Muscle of arm (tissue), 12 donors: ENCODE measurements around the gene PPM1L. TPM values are rescaled to one million over a fixed set of nuclear protein-coding genes. Genes with fewer than 3 reads are reported as not detected.

Experiments used
- DNase-seq: peaks from one replicate; pipeline ENCODE4 v3.0.0-alpha.2; 2013
- polyA plus RNA-seq, 12 donors: library from polyadenylated mRNA; unstranded; fragments of 120-200 nt; gene quantifications; one replicate each; pipeline ENCODE4 v1.2.1, GENCODE V29; 2013; ENCODE audit not compliant: insufficient read length in 12 of 12

The PPM1L gene
- polyA plus RNA-seq, 12 donors, result 7.3 to 14.3 (median 11.3) TPM; not detected in 1

DNA sequence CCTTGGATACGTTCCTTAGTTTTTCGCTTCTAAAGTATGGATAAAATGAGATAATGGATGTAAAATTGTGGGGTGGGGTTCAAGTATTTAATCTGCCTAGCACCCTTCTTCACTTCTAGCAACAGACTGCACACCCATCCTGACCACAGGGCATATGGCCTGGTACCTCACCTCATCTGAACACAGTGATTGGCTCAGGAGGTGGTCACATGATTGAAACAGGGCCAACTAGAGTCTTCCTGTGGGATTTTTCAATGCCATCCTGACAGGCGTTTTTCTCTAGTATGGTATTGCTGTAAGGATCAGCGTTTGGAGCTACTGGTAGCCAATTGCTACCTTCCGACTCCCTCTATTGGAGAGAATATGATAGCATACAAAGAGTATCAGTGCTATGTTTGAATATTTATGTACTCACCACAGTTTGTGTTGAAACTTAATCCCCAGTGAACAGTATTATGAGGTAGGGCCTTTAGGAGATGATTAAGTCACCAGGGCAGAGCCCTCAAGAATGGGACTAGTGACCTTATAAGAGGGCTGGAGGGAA is 172.2 kb downstream of the PPM1L start:
- DNase-seq, result no peak

DNA sequence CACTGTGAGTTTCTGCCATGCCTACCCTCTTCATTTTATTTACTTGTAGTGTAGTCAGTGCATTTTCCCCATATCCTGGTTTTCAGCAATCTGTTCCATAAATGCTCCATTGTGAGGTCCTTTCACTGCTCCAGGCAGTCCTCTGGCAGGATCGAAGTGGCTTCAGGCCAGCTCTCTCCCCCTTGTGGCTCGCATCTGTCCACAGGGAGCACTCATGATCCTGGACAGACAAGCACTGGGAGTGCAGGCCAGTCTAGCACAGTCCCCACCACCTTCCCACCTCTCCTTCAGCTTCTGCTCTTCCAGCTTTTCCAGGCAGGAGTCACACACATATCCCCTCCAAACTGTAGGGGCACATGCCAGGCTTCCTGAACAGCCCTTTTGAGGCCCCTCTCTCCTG is 173.6 kb downstream of the PPM1L start:
- DNase-seq, result no peak

DNA sequence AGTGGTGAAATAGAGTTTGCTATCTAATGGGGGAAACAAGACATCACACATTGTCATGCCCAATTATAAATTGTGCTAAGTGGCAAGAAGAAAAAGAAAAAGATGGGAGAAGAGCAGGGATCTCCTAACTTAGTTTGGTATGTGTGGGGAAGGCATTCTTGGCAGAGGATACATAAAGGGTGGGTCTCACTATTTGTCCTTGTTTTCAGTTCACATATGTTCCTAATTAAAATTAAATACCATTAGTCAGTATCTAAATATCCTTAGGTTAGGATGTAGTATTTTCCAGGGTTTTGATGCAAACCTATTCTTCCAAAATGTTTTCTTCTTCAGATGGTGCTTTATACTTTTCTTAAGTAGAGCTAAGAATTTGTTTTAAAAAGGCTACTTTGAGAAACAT is 175.4 kb downstream of the PPM1L start:
- DNase-seq, result peak; percentile 19

DNA sequence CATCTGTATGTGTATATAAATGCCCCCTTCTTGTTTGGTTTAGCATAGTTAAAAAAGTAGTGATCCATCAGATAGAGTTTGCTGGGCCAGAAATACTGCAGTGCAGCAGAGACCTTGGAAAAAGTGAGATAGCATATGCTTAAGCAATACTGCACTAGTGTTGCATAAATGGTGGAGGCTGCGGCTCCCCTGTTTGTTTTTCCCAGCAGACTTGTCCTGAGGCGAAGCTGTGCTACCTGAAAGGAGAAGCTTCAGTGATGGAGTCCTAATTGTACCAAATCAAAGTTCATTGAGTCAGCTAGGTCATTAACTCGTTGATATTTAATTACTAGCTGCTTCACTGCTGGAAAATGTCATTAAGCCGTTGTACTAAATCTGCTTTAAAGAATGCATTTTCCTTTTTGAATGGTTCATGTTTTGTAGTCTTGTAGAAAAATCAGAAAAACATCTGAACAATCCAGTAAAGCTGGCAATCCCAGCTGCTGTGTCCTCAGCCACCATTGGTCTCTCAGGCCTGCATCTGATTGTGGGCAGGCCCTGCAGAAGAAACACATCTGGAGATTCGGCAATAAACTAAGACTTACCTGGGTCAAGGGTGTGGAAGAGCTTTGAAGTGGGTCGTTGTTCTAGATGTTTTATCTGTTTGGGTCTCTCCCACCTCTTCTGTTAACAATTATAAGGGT is 179.5 kb downstream of the PPM1L start:
- DNase-seq, result no peak

DNA sequence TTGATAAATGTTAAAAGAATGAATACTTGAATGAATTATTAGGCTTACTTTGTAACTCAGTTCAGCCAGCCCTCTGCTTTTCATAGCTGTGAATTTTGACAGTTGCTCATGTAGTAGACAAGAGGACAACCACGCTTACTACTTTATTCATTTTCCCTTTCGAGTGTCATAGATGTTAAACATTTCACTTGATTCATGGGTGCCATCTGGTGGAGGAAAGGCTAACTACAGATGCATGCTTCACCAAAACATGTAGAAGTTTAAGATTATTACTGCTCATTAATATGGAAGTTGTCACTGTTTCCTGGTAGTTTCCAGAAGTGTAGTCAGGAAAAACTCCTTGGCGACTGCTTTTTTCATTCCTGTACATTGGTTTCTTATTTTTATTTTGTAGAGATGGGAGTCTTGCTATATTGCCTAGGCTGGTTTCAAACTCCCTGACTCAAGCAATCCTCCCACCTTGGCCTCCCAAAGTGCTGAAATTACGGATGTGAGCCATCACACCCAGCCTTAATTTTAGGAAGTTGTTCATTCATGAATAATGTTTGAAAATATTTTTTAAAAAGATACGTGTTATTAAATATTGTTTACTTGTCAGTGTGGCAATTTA is 186.0 kb downstream of the PPM1L start:
- DNase-seq, result peak; percentile 83

DNA sequence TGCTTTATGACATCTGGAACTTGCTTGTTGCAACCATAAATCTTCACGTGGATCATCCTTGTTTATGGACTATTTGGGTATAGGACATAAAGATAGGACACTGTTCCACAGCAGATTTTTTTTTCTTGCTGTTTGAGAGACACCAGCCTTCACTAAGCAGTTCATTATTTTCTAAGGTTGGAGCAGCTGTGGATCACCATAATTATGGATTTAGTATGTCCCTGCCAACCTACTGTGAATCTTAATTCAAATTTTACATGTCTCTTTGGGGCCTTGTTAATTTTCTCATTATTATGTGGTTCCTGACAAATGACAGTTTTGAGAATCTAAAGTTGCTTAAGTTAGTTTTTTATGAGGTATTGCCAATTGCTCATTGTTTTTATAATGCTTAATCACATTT is 188.0 kb downstream of the PPM1L start:
- DNase-seq, result no peak

DNA sequence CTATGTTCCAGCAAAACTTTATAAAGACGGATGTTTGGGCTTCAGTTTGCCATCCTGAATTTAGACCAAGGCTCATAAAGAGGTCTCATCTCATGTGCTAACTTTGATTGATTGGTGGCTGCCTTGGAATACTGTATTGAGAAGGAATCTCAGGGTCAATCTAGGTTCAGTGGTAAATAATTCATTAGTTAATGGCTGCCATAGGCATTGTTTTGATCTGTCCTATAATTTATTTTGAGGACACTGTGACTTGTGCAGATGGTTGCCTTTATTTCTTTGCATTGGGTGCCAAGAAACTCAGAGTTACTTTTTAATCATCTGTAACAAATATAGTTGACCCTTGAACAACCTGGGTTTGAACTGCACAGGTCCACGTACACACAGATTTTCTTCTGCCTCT is 189.3 kb downstream of the PPM1L start:
- DNase-seq, result no peak

DNA sequence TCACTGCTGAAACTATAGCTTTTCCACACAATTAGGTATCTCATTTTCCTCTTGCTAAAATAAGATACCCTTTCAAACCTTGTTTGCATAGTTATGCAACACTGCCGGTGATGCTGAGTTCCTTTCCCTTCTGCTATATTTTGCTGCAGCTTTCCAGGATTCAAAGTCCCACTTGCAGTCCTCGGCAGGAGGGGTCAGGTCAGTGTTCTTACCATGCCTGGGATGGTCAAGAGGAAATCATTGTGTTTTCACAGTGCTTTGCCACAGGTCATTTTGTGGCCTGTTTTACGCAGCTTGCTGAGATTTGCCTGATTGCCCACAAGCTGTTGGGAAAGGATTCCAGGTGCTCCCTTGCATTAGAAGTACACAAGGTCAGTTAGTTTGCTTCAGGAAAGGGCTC is 192.2 kb downstream of the PPM1L start:
- no peak for DNase-seq

DNA sequence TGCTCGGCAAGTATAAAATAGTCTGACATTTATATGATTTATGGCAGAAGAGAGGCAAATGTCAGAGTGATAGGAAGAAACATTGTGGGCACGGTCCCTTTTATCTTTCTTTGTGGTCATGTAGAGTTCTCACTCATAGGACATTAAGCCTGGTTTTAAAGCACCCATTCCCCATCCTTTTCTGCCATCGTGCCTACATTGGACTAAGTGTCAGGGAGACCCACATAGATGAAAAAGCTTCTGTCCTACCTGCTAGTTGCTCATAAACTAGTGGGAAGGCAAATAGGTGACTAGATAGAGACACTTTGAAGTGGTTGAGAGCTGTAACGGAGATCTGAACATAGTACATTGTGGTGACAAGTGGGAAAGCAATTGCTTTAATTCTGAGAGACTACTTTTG is 193.4 kb downstream of the PPM1L start:
- no peak for DNase-seq

DNA sequence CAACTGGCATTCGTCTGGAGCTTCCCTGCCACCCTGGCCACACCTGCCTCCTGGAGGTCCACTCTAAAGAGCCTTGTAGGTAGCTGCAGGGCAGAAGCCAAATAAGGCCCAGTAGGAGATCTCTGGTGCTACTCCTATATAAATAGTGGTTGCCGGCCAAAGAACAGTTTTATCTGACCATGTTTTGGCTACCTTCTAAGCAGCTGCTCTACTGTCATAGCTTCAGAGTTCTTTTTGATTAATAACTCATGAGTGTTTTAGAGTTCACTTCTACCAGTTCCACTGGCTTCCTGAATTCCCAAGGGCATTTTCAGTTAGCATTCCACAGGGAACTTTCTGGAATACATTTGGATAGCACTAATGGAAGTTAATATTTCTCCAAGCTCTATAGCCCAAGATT is 194.5 kb downstream of the PPM1L start:
- no peak for DNase-seq

DNA sequence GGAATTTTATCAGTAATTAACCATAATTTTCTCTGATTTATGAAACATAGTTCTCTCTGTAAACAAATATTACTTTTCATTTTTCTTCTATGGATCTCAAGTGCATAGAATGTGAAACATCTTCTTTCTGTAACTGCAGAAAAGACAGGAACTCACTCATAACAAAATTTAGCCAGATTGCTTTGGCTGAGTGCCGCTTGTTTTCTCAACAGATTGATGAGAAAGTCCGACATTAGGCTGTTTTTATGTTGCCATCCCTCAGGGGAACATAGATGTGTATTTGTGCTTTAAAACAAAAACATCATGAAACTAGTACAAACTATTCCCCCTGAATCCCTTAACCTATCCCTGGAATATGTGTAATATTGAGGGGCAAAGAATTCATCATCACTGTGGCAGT is 194.9 kb downstream of the PPM1L start:
- DNase-seq, result no peak

DNA sequence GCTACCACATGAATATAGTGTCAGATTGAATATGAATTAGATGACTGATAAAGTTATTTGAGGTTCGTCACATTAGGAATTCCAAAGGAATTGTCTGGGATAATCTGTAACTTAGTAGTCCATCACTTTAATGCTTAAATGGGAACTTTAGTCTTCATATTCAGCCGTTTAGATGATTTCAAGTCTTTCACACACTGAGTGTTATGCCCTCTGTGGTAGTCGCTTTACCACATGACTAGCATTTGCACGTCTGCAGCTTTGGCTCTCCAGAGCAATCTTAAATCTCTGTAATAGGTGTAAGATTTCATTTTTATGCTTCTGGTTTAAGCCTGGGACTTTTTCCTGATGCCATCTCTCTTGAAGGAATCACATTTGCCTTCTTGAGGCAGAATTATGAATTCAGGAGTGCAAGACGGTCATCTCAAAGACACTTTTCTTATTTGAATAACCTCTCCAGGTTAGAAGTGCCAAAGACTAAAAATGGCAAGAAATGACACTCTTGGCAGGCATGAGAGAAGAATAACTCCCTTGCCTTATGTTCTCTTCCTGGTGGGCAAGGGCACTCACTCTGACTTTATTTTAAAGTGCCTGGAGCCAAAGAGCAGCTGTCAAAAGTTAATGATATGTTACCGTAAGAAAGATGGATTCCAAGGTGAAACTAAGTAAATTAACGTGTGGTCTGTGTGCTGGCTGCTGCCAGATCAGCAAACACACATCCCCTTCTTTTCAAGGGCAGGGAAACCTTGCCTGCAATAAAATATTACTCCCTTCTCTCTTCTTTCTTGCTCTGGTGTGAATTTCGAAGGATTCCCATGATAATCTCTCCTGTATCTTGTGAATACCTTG is 195.8 kb downstream of the PPM1L start:
- DNase-seq, result no peak

DNA sequence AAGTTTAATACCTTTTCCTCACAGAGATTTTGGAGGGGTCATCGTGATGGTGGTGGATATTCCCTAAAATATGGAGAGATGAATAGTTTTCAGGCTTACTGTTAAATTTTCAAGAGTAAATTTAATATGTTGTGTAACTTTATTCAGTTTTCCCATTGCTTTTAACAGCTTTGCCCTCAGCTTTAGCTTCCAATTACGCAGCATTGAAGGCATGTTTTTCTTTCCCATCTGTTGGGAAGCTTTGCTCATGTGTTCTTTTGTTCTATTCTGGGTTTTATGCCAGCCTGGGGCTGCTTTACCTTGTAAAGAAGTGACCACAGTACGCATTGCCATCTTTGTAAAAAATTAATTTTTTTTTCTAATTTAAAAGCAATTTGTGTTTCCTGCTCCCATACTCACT is 197.7 kb downstream of the PPM1L start:
- no peak for DNase-seq

DNA sequence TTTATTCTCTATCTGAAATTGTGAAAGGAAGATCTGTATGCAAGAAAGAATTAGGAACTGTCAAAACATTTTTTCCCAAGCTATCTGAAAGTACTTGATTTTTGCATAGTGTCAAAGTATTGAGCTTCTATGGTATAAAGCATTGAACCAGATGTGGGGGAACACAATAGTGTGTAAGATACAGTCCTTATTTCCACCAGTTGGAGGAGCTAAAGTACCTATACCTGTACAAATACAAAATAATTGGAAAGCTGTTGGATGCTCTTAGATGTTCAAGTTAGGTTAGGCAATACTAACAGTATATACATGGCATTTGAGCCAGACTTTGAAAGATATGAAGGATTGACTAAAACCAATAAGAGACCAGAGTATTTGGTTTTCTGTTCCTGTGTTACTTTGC is 200.8 kb downstream of the PPM1L start:
- DNase-seq, result no peak

DNA sequence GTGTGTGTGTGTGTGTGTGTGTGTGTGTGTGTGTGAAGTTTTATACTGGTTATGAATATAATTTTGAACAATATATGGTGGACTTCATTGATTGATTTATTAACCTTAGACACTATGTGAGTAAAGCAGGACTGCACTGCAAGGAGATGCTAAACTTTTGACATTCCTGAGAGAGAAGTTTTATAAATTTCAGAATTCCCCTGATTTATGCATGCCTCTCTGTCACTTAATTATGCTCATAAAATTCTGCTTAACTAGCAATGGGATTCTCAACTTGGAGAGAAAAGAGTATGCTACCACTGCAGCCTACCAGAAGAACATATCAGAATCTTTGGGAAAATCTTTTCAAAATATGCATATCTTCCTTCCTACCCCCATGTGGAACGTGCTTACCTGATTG is 204.5 kb downstream of the PPM1L start:
- no peak for DNase-seq

DNA sequence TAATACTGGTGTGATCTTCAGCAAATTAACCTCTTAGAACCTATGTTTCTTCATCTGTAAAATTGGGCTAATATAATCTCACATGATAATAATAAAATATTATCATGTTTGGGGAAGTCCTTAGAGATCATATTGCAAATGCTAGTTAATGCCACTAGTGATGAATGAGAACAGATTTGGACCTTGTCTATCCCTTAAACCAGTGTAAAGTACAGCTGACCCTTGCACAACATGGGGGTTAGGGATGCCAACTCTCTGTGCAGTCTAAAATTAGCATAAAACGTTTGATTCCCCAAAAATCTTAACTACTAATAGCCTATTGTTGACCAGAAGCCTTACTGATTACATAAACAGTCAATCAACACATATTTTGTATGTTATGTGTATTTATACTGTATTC is 207.9 kb downstream of the PPM1L start:
- DNase-seq, result no peak

DNA sequence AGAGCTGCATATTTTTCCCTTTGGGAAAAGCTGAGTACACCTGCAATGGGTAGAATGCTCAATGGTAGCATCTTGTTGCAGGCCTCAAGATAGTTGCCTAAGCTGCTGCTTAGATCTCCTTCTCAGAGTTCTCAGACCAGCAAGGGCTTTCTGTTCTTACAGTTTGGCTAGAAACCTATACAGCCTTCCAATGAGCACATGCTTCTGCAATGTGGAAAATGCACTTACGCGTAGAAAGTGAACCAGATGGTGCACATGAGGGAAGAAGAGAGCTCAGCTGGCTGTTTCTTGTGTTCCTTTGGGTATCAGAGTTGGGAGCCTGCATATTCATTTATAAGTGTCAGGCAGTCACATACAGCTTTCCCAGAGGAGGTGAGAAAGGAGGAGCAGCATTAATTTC is 212.7 kb downstream of the PPM1L start:
- peak; percentile 53 for DNase-seq

DNA sequence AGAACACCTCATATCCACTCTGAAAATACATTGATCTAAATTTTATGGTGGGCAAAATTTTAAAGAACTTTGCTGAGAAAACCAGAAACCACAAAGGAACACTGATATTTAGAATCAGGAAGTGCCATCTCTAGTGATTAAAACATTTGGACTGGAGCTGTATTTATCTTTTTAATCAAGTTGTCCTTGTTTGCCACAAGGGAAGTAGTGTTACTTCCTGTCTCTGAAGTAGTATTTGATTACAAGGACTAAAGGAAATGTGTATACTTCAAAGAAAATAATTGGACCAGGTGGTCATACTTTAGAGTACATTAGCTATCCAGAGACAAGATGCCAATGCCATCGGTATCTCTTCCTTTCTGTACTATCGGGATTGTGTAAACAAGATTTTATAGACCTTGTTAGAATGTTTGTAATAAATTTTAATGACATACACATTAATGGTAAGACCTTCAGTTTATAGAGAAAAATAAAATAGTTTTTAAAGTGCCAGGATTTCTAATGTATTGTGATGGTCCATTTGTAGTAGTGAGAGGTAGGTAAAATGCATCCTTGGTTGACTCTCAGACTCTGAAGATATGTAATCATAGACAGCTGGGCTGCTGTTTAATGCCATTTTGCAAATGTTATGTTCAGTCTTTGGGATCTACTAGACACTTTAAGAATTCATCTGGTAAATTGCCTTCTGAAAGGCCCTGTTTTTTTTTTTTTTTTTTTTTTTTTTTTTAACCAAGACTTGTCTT is 217.2 kb downstream of the PPM1L start:
- DNase-seq, result no peak

DNA sequence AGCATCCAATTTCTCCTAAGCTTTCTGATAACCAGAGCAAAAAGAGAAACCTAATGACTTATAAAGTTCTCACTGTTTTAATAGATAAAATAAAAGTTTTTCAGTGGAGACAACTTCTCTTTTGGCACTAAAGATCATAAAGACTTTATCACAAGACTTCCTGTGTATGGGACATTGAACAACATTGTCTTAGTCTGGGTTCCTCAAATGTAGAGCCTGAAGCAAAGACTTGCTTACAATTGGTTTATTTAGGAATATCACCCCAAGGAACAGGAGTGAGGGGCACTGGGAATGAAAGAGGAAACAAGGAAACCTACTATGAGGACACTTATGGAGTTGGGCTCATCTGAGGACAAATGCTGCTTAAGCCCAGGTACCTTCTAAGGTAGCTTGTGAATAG is 221.7 kb downstream of the PPM1L start:
- no peak for DNase-seq

DNA sequence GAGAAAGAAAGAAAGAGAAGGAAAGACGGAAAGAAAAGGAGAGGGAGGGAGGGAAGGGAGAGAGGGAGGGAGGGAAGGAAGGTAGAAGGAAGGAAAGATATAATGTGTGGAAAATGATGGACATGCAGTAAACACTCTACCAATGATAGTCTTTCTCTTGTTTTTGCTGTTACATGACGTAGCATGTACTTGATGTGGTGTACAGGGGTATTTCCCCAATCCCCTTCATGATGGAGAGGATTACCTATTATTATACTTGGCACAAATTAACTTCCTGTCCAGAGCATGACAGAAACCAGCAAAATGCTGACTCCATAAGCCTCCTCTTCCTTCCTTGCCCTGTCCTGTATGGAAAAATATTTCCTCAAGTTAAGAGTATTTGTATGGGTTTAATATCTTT is 224.7 kb downstream of the PPM1L start:
- no peak for DNase-seq

DNA sequence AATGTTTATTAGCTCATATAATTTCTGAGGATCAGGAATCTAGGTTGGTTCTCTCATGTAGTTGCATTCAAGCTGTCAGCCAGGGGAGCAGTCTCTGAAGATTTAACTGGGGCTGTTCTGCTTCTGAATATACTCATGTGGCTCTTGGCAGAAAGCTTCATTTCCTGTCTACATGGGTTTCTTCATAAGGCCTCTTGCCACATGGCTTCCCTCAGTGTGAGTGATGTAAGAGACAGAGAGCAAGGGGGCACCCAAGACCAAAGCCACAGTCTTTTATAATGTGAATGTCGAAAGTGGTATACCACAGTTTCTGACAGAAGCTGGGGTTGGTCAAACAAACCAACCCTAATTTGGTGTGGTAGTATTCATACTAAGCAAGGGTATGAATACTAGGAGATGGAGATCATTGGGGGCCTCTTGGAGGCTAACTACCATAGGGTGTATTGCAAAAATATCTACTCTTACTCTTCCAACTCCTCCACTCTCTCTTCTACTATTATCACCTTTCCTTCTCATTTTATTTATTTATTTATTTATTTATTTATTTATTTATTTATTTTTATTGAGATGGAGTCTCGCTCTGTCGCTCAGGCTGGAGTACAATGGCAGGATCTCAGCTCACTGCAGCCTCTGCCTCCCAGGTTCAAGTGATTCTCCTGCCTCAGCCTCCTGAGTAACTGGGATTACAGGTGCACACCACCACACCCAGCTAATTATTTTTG is 225.3 kb downstream of the PPM1L start:
- no peak for DNase-seq
